ENCODE data around the gene GSG1L2. TPM values are rescaled to one million over a fixed set of nuclear protein-coding genes. Genes with fewer than 3 reads are reported as not detected.
"Not testable (repeated sequence)": the region's sequence is repeated elsewhere in the genome, so short reads cannot be mapped to it uniquely, and the experiment has no call there.

The GSG1L2 gene
- total RNA-seq, 1 donor from 2014 or later = not detected

DNA sequence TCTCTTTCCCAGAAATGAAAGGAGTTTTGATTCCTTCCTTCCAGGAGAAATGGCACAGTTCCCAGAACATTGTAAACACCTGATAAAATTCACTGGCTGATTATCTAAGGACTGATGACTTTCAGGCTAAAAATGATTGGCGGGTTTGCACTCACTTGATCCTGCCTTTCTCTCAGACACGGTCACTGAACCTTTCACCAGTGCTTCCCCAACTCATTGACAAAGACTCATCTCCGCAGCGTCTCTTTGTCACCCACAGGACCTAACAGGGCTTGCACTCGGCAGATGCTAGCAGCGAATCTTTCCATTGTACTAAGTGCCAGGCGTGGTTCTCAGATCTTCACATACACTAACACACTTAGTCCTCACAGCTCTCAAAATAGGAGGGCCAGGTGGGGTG is 23.2 kb downstream of the GSG1L2 start:
- intact Hi-C loops (cut with DNase I) = no loop called here
- no peak for DNase-seq (ENCODE audit: low spot score)

DNA sequence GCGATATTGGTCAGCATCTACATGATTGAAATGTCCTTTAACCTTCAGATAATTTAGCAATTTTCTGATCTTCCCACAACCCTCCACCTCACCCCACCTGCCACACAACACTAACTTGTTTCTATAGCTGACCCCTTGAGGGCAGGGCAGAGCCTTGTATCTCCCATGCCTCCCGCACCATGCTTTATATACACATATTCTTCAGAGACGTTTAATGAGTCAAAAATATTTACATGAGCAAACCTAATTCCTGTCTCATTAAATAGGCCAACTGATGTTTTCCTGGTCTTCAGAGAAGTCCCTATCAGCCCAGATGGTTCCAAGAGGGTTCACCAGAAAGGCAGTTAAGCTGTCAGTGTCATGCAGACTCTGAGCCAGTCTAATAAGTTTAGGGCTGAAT is 23.9 kb downstream of the GSG1L2 start:
- DNase-seq (ENCODE audit: low spot score) = no peak
- intact Hi-C loops (cut with DNase I) = no loop called here

DNA sequence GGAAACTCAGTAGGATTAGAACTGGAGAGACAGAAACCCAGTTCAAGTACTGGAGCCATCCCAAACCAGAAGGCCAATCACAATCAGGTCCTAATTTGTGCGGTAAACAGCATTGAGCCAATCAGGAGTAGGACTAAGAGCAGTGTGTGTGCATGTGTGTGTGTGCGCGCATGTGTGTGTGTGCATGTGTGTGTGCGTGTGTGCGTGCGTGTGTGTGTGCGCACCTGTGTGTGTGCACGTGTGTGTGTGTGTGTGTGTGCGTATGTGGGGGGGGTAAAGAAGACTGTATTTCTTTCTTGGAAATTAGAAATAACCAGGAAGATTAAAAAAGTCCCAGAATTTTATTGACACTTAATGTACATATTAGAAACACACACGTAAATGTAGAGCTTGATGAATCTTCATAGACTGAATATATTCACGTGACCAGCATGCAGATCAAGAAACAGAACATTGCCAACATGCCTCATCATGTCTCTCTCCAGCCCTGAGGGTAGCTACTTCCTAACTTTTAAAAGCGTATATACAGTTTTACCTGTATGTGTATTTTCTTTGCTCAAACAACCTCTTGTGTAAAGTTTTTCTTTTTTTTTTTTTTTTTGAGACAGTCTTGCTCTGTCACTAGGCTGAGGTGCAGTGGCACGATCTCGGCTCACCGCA is 29.6 kb downstream of the GSG1L2 start:
- DNase-seq (ENCODE audit: low spot score) = peak; percentile 10
- intact Hi-C loops (cut with DNase I) = no loop called here

DNA sequence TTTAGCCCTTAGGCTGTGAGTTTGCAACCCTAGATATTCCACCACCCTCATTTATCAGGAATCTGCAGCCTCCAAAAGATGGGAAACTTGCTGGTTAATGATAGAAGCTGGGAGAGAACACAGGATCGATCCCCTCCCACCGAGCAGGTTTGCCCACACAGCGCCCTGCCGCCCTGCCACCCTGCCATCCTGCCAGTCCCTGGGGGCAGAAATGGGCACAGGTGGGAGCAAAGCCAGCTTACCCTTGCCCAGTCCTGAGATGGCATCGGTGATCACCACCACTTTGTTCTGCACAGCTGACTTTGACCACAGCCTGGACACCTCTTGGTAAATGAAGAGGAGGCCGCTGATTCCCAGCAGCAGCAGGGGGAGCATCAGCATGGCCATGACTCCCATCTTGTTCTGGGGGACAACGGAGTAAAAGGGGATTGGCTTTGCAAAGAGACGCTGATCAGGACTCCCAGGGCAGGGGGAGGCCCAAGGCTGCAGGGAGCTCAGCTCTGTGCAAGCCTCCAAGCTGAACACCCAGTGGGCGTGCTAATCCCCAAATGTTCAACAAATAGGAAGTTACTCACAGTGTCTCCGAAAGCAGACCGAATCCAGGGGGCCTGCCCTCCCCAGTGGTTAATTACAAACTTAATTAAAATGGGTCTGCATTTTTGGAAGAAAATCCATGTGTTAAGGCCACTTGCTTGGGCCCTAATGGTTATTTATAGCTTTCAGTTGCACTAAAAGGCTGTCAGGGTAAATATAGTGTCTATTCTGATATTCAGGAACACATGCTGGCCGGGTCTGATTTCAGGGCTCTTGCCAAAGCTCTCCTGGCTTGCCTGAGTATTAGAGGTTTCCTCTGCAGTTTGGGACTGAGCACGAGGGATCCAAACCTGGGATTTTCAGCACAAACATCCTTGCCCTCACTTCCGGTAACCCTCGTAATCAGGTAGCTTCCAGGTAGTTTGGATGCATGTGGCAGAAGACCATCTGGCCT is 30.7 kb downstream of the GSG1L2 start, which contains the start of gene DHRS7C:
TSS of gene DHRS7C (minus strand) at position 704 of the 988 bp plus-strand sequence. CDS start at position 396, 308 bp downstream.
- no peak for DNase-seq (ENCODE audit: low spot score)
- intact Hi-C loops (cut with DNase I) = no loop called here

DNA sequence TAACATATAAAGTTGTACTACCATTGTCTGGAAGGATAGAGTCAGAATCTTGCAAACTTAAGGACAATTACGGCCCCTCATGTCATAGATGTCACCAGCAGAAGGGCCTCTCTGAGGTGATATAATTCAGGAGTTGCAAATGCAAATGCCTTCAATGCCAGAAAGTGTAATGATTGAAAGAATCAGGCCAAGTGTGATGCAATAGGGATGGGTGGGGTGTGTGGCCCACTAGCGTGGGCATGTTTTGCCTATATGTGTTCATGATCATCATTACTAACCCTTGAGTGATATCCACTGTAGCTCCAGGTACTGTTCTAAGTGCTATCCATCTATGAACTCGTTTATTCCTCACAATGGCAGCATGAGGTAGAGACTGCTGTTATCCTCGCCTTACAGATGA is 31.6 kb downstream of the GSG1L2 start:
- DNase-seq (ENCODE audit: low spot score) = no peak
- intact Hi-C loops (cut with DNase I) = no loop called here

DNA sequence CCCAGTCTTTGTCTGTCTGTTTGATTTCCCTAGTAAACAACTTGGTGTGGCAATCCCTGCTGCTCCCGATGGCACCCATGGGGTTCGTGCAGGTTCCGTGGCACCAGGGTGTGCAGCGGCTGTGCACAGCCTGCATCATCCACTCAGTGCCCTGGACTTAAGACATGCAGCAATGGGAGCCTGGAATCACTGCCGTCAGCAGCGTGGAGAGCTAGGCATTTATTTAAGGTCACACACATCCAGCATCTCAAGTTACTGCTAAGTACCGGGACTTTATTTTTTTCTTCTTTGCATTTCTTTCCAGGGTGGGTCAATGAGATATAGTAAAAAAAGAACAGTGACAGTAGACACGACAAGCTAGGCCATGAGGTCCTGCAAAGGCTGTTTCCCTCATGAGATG is 33.3 kb downstream of the GSG1L2 start:
- intact Hi-C loops (cut with DNase I) = no loop called here
- no peak for DNase-seq (ENCODE audit: low spot score)

DNA sequence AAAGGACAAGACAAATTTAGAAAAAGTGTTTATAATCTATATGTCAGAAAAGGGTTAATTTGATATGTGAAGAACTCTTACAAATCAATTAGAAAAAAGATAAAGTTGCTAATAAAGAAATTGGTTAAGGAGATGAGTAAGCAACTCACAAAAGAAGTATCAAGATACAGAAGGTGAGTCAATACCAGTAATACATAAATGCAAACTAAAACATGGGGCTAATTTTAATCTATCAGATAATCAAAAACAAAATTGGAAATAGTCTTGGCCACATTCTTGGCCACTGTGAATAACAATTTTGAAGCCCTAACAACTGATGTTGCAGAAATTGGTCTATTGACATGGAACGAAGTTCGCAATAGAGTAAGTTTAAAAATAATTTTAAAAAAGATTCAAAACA is 37.3 kb downstream of the GSG1L2 start:
- DNase-seq (ENCODE audit: low spot score) = no peak

DNA sequence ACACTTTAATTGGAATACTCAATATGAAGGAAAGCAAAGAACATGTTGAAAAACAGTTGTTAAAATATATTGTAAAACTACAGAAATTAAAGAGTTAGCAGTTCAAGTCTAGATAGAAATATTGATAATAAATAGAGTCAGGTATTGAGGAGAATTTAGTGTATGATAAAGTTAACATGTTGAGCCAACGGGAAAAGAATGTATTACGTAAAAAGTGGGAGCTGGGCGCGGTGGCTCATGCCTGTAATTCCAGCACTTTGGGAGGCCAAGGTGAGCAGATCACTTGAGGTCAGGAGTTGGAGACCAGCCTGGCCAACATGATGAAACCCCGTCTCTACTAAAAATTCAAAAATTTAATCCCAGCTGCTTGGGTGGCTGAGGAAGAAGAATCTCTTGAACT is 38.4 kb downstream of the GSG1L2 start:
- intact Hi-C loops (cut with DNase I) = loop anchor here (5.0 kb wide), 1 partner anchor 49 kb away; no protein-coding TSS in a partner anchor
- DNase-seq (ENCODE audit: low spot score) = not testable (repeated sequence)

More for the DNA sequence above, 37.3 kb downstream of the GSG1L2 start:
- intact Hi-C loops (cut with DNase I) = loop anchor here (5.0 kb wide), 1 partner anchor 48 kb away; no protein-coding TSS in a partner anchor

DNA sequence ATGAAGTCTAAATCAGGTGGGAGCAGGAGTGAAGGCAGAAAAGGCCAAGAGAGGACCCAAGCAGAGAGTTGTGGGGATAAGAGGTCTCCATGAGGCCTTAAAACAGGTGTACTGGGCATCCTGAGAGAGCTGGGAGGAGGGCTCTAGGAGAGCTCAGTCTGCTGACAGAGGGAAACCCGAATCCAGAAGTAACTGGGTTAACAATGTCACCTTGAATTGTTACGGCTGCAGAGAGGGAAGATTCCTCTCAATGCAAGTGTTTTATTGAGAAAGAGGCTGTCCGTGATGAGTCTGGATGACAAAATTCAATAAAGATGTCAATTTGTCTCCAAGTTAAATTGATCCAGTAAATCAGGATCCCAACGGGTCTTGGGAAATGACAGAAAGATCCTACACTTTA is 38.8 kb downstream of the GSG1L2 start:
- intact Hi-C loops (cut with DNase I) = loop anchor here (5.0 kb wide), 1 partner anchor 49 kb away; no protein-coding TSS in a partner anchor
- no peak for DNase-seq (ENCODE audit: low spot score)

DNA sequence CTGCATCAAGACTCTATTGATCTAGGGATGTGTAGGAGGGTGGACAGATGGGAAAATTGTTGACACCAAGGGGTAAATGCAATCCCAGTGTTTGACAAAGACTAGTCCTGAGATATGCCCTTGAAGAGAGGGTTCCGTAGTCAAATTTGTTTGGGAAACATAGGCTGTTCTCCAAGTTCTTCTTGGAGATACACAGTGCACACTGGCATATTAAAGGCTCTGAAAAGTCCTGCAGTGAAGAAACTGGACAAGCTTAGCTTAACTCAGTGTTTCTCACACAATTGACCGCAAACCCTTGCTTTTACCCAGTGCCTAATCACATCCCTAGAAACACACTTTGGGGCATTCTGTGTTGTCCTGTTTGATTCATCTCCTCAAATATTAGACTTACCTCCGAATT is 41.3 kb downstream of the GSG1L2 start:
- DNase-seq (ENCODE audit: low spot score) = no peak
- intact Hi-C loops (cut with DNase I) = loop anchor here (5.0 kb wide), 1 partner anchor 52 kb away; no protein-coding TSS in a partner anchor

DNA sequence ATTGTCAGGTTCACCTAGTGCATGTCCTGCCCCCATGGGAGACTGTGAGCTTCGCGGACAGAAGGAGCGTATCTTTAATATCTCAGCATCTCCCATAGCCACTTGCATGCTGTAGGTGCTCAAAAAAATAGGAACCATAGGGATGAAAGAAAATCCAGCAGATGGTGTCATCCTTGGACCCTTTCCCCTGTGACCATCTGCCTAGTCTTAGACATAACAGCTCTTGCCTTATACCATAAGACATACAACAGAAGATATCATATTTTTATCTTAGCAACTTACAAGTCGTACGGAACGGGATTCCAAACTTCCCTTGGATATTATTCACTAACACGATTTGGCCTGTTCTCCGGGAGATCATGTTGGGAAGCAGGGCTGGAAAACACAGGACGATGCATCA is 45.0 kb downstream of the GSG1L2 start:
- no peak for DNase-seq (ENCODE audit: low spot score)
- intact Hi-C loops (cut with DNase I) = no loop called here

DNA sequence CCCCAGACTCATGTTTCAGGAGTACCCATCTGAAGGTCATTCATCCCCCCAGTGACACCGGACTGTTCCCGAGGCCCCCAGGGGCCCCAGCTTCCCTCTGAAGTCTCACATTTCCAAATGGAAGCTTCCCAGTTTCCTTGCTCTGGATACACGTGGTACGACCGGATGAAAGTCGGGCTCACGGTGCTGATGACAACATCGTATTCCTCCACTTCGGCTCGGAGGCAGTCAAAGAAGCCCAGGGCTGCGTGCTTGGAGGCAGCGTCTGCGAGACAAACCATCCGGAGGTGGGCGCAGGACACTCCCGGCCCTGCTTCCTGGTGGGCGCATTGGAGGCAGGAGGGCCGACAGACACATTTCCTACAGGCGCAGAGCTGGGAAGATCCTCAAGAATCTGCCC is 49.2 kb downstream of the GSG1L2 start:
- intact Hi-C loops (cut with DNase I) = no loop called here
- DNase-seq (ENCODE audit: low spot score) = no peak

DNA sequence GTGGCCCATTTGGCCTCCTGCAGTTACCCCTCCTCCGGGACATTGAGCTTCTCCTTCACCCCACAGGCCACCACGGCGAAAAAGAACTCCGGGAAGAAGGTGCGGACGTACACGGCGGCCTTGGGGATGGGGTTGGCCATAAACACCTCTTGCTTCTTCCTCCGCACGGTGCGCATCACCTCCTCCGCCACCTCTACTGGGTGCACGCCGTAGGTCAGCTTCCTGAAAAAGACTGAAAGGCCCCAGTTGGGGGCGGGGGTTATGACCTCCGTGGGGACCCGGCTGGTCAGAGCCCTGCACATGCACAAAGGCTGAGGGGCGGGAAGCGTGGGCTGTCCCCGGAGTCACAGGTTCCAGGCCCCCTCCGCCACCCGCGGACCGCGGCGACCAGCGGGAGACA is 50.4 kb downstream of the GSG1L2 start:
- no peak for DNase-seq (ENCODE audit: low spot score)
- intact Hi-C loops (cut with DNase I) = no loop called here

DNA sequence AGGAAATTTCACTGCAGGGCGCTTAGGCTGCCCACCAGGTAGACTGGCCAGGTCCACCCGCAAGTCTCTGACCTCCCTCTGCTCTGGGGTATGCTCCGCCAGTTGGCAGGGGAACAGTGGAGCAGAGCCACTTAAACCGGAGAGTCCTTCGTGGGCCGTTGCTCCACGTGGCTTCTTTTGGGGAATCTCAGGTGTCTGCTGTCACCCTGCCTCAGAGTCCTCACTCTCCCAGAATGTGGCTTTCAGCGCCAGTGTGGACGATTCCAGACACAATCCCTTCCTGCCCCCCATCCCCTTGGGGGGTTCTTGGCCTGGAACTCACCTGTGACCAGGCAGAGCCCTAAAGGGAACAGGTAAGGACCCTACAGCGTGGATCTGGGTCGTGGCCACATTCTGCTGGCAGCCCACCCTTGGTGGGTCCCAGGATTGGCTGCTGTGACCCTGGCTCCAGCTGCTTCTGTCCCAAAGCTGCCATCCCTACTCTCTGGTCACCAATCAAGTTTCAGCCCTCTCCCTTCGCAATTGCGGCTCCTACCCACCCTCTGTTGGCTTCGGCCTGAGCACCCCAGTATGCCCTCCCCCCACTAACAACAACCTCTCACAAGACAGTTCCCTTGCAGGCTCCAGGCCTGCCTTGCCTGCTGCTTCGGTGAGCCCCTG is 52.7 kb downstream of the GSG1L2 start:
- intact Hi-C loops (cut with DNase I) = loop anchor here (2.0 to 10.0 kb wide), 2 partner anchors 40 to 194 kb away; partner anchors contain the start of genes CFAP52 and STX8
- no peak for DNase-seq (ENCODE audit: low spot score)

DNA sequence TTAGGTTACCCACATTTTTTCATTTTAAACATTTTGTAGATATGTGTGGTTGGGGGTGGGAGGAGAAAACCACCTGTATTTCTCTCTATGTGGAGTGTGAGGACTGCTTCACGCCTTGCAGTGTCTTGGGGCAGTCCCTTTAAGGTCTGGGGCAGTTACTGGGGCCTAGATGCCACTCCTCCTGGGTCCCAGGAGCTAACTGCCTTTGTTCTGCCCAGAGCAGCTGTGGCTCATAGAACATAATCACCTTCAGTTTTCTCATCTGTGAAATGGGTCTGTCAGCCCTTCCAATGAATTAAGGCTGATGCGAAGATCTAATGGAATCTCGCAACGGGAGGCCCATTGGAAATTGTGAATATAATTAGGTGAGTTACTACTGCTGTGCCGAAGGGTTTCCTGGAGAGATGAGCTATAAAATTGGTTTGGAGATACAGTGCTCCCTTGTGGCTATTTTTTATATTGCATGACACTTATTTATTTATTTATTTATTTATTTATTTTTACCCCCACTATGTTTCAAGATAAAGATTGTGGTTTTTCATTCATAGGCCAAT is 53.4 kb downstream of the GSG1L2 start:
- DNase-seq (ENCODE audit: low spot score) = no peak
- intact Hi-C loops (cut with DNase I) = loop anchor here (2.0 to 10.0 kb wide), 2 partner anchors 40 to 194 kb away; partner anchors contain the start of genes CFAP52 and STX8

DNA sequence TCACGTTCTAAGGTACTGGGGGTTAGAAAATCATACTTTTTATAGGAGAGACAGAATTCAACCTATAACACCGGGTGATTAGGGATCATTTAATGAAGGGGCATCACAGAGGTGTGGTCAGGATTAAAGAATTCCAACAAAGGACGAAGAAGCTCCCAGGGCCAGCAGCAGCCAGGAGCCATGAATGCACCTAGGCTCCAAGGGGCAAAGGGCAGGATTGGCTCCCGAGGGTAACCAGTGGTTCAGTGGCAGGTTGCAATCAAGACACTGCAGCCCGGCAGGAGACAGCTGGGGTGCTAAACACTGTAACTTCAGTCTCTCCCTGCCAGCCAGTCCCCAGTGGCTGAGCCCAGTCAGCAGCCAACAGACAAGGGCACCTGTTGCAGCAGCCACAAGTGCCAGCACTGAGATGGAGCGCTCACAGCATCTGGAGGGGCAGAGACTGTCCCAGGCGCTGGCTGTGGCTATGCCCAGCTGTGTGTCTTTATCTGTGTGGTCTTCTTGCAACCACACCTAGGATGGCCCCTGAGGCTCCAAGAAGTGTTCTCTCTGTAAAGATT is 54.4 kb downstream of the GSG1L2 start:
- DNase-seq (ENCODE audit: low spot score) = no peak
- intact Hi-C loops (cut with DNase I) = loop anchor here (10.0 kb wide), 1 partner anchor 193 kb away; the partner anchor contains the start of genes CFAP52 and STX8

DNA sequence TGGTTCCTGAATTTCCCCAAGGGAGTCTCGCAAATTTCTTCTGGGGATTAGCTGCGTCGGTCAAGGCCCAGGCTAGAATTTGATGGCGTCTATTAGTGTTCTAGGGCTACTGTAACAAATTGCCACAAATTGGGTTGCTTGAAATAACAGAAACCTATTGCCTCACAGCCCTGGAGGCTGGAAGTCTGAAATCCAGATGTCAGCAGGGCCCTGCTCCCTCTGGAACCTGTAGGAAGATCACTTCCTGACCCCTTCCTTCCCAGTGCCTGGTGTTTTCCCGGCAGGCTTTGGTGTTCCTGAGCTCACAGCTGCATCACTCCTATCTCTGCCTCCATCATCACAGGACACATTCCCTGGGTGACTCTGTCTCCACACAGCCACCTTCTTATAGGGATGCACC is 54.9 kb downstream of the GSG1L2 start:
- intact Hi-C loops (cut with DNase I) = loop anchor here (10.0 kb wide), 1 partner anchor 192 kb away; the partner anchor contains the start of genes CFAP52 and STX8
- DNase-seq (ENCODE audit: low spot score) = no peak

DNA sequence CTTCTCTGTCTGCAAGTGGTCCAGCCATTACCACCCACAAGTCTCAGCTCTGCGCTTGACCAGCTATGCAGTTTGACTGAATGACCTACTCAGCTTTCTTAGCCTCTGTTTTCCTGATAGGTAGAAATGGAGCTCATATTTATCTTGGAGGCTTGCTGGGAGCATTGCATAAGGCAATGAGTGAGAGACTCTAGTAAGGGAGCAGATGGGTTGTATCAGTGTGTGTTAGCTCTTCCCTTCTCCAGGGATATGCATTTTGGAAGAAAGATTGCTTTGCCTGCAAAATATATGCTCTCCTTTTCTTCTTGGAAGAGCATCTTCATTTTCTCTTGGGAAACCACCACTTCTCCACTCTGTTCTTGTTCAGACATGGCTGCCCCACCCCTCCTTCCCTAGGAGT is 56.6 kb downstream of the GSG1L2 start:
- no peak for DNase-seq (ENCODE audit: low spot score)
- intact Hi-C loops (cut with DNase I) = loop anchor here (10.0 kb wide), 1 partner anchor 191 kb away; the partner anchor contains the start of genes CFAP52 and STX8

DNA sequence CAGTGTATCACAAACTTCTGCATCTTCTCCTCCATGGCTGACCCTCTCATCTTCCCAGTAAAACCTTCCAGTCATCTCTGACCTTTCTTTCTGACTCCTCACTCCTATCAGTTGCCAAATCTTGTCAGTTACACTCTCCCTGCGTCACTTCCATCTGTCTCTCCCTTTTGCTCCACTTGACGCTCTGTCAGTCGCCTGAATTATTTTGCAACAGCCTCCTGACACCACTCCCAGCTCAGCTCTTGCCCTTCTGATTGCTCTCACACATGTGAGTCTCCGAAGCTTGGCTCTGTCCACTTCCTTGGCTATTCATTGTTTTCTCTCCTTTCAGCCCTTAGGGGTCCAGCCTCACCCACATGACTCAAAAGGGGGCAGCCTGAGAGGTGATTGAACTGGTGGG is 58.2 kb downstream of the GSG1L2 start:
- intact Hi-C loops (cut with DNase I) = loop anchor here (10.0 kb wide), 1 partner anchor 189 kb away; the partner anchor contains the start of genes CFAP52 and STX8
- DNase-seq (ENCODE audit: low spot score) = no peak

All from cardiac septum (tissue), 1 donor.